ENCODE results near the gene SFXN3.

Gene SFXN3

GRCh38 chr10:101069441-101069840, 38.4 kb downstream of the SFXN3 start:
- no peaks in the 10 kb centered on the region for H3K9me3 Mint-ChIP-seq
- no peak for DNase-seq (ENCODE audit: low spot score)
- H3K36me3 Mint-ChIP-seq (ENCODE audit: low read depth) = no peaks in the 10 kb centered on the region
- H3K4me1 Mint-ChIP-seq (ENCODE audit: low read depth) = peaks cover 9% of the 10 kb centered on the region
- no peak overlapping the region for H3K4me3 Mint-ChIP-seq
- H3K27me3 Mint-ChIP-seq (ENCODE audit: low read depth) = peaks cover 57% of the 10 kb centered on the region
- H3K27ac Mint-ChIP-seq = no peak overlapping the region

- H3K27me3 Mint-ChIP-seq (ENCODE audit: low read depth) = peaks cover 54% of the 10 kb centered on the region
- no peaks in the 10 kb centered on the region for H3K36me3 Mint-ChIP-seq (ENCODE audit: low read depth)
- H3K9me3 Mint-ChIP-seq = no peaks in the 10 kb centered on the region
- no peak overlapping the region for H3K4me3 Mint-ChIP-seq
- no peak for DNase-seq (ENCODE audit: low spot score)
- no peak overlapping the region for H3K27ac Mint-ChIP-seq
- peaks cover 9% of the 10 kb centered on the region for H3K4me1 Mint-ChIP-seq (ENCODE audit: low read depth)
These were observed 39.1 kb downstream of the SFXN3 start for GRCh38 chr10:101070098-101070497.

- no peak for DNase-seq (ENCODE audit: low spot score)
- Mint-ChIP-seq H3K9me3 (no peaks in the 10 kb centered on the region), H3K36me3 (ENCODE audit: low read depth) (no peaks in the 10 kb centered on the region), H3K27me3 (ENCODE audit: low read depth) (peaks cover 54% of the 10 kb centered on the region), H3K4me3 (no peak overlapping the region), H3K27ac (no peak overlapping the region), H3K4me1 (ENCODE audit: low read depth) (peaks cover 5% of the 10 kb centered on the region)
These were observed 40.3 kb downstream of the SFXN3 start for GRCh38 chr10:101071267-101071884.

- DNase-seq (ENCODE audit: low spot score) = no peak
- Mint-ChIP-seq H3K27me3 (ENCODE audit: low read depth) (peaks cover 51% of the 10 kb centered on the region), H3K36me3 (ENCODE audit: low read depth) (no peaks in the 10 kb centered on the region), H3K4me1 (ENCODE audit: low read depth) (peaks cover 4% of the 10 kb centered on the region), H3K27ac (no peak overlapping the region), H3K9me3 (no peaks in the 10 kb centered on the region), H3K4me3 (no peak overlapping the region)
These were observed 40.9 kb downstream of the SFXN3 start for GRCh38 chr10:101071885-101072433.

GRCh38 chr10:101072923-101073322, 41.9 kb downstream of the SFXN3 start:
- Mint-ChIP-seq H3K4me1 (ENCODE audit: low read depth) (peaks cover 2% of the 10 kb centered on the region), H3K27me3 (ENCODE audit: low read depth) (peaks cover 42% of the 10 kb centered on the region)

GRCh38 chr10:101073631-101074030, 42.6 kb downstream of the SFXN3 start:
- Mint-ChIP-seq H3K9me3 (no peaks in the 10 kb centered on the region), H3K36me3 (ENCODE audit: low read depth) (no peaks in the 10 kb centered on the region), H3K4me1 (ENCODE audit: low read depth) (peaks cover 2% of the 10 kb centered on the region), H3K27ac (no peak overlapping the region), H3K27me3 (ENCODE audit: low read depth) (peaks cover 46% of the 10 kb centered on the region), H3K4me3 (no peak overlapping the region)
- DNase-seq (ENCODE audit: low spot score) = no peak

More at GRCh38 chr10:101072923-101073322, 41.9 kb downstream of the SFXN3 start:
- Mint-ChIP-seq H3K27ac (no peak overlapping the region), H3K4me3 (no peak overlapping the region), H3K9me3 (no peaks in the 10 kb centered on the region), H3K36me3 (ENCODE audit: low read depth) (no peaks in the 10 kb centered on the region)
- no peak for DNase-seq (ENCODE audit: low spot score)

DNA sequence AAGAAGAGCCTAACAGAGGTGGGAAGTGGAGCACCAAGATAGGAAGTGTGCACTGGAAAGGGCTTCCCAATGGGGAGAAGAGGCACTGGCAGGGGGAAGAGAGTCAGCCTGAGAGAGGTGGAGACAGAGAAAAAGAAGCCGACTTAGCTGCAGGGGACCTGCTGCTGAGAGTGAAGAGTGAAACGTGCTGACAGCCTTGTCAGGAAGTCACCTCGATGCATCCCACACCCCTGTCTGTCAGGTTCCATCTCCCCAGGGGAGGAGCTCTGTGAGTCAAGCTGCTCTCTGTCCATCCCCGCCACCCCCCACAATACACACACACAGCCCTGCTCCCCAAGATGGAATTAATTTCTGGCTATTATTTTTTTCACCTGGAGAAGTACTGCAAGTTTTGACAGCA, 44.7 kb downstream of the SFXN3 start:
- Mint-ChIP-seq H3K36me3 (ENCODE audit: low read depth) (no peaks in the 10 kb centered on the region), H3K27ac (no peak overlapping the region), H3K4me1 (ENCODE audit: low read depth) (peaks cover 2% of the 10 kb centered on the region), H3K4me3 (no peak overlapping the region), H3K27me3 (ENCODE audit: low read depth) (peaks cover 51% of the 10 kb centered on the region), H3K9me3 (no peaks in the 10 kb centered on the region)
- no peak for DNase-seq (ENCODE audit: low spot score)

GRCh38 chr10:101076630-101077029, 45.6 kb downstream of the SFXN3 start:
- Mint-ChIP-seq H3K9me3 (no peaks in the 10 kb centered on the region), H3K4me1 (ENCODE audit: low read depth) (peaks cover 2% of the 10 kb centered on the region), H3K36me3 (ENCODE audit: low read depth) (no peaks in the 10 kb centered on the region), H3K27ac (no peak overlapping the region), H3K27me3 (ENCODE audit: low read depth) (peaks cover 54% of the 10 kb centered on the region), H3K4me3 (no peak overlapping the region)
- no peak for DNase-seq (ENCODE audit: low spot score)

DNA sequence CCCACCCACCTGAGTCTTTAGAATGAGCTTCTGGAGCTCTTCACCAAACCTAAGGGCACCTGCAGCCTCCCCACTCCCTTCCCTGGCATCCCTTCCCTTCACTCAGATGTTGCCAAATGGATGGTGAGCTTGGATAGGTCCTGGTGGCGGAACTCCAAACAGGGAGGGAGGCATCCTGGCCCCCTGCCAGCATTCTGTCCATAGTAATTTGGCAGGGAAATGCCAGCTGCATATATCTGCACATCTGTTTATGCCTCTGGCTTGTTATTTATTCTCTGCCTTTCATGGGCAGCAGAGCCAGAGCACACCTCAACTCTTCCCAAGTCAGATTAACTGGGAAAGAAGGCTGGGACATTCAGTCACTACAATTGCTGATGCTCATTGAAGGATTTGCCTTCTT, 48.8 kb downstream of the SFXN3 start:
- Mint-ChIP-seq H3K36me3 (ENCODE audit: low read depth) (no peaks in the 10 kb centered on the region), H3K27ac (no peak overlapping the region), H3K4me1 (ENCODE audit: low read depth) (peaks cover 2% of the 10 kb centered on the region), H3K27me3 (ENCODE audit: low read depth) (peaks cover 40% of the 10 kb centered on the region), H3K4me3 (no peak overlapping the region), H3K9me3 (no peaks in the 10 kb centered on the region)
- no peak for DNase-seq (ENCODE audit: low spot score)

GRCh38 chr10:101080933-101081931, 50.2 kb downstream of the SFXN3 start:
- Mint-ChIP-seq H3K27ac (no peak overlapping the region), H3K27me3 (ENCODE audit: low read depth) (peaks cover 31% of the 10 kb centered on the region), H3K36me3 (ENCODE audit: low read depth) (no peaks in the 10 kb centered on the region), H3K4me3 (no peak overlapping the region), H3K4me1 (ENCODE audit: low read depth) (no peaks in the 10 kb centered on the region), H3K9me3 (no peaks in the 10 kb centered on the region)
- DNase-seq (ENCODE audit: low spot score) = no peak

- no peaks in the 10 kb centered on the region for H3K9me3 Mint-ChIP-seq
- H3K36me3 Mint-ChIP-seq (ENCODE audit: low read depth) = no peaks in the 10 kb centered on the region
- no peaks in the 10 kb centered on the region for H3K4me1 Mint-ChIP-seq (ENCODE audit: low read depth)
- no peak overlapping the region for H3K27ac Mint-ChIP-seq
- peaks cover 50% of the 10 kb centered on the region for H3K27me3 Mint-ChIP-seq (ENCODE audit: low read depth)
- no peak overlapping the region for H3K4me3 Mint-ChIP-seq
- no peak for DNase-seq (ENCODE audit: low spot score)
These were observed 54.8 kb downstream of the SFXN3 start for GRCh38 chr10:101085846-101086245.

DNA sequence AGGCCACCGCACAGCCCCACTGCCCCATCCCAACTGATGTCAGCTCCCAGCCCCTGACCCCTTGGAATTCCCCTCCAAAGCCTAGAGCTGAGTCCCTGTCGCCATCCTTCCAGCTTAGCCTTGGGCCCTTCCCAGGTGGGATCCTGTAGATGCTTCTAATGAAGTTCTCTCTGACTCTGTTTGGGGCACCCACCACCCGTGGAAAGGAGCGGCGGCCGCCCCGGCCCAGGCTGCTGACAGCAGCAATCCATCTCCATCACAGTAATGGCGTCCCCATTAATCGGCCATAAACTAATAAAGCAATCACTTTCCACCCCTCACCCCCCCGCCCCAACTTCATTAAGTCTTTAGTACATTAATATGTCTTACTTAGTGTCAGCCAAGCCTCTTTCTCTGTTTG, 56.3 kb downstream of the SFXN3 start:
- Mint-ChIP-seq H3K27me3 (ENCODE audit: low read depth) (peaks cover 54% of the 10 kb centered on the region), H3K4me3 (no peak overlapping the region), H3K27ac (no peak overlapping the region), H3K4me1 (ENCODE audit: low read depth) (no peaks in the 10 kb centered on the region), H3K9me3 (no peaks in the 10 kb centered on the region), H3K36me3 (ENCODE audit: low read depth) (no peaks in the 10 kb centered on the region)
- DNase-seq (ENCODE audit: low spot score) = no peak

DNA sequence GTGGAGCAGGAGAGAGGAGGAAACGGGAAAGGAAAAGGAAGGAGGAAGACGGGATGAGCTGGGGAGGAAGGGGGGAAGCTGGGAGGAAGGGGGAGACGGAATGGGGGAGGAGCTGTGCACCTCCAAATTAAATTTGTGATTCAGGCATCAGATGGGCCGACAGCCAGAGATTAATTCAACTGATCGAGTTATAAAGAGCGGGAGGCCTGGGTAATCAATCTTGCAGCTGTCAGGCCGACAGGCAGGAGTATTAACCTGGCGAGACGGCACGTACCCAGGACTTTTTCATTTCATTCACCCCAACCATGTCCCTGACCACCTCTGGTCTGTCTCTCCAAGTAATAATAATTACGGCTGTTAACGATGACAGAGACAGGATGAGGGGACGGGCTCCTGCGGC, 56.9 kb downstream of the SFXN3 start:
- Mint-ChIP-seq H3K4me3 (no peak overlapping the region), H3K9me3 (no peaks in the 10 kb centered on the region), H3K27ac (no peak overlapping the region), H3K27me3 (ENCODE audit: low read depth) (peaks cover 55% of the 10 kb centered on the region), H3K4me1 (ENCODE audit: low read depth) (no peaks in the 10 kb centered on the region), H3K36me3 (ENCODE audit: low read depth) (no peaks in the 10 kb centered on the region)
- no peak for DNase-seq (ENCODE audit: low spot score)

All from T-helper 2 cell treated with Interferon-gamma antibody and Interleukin-4, amounts not matched to agents 5 μg/mL and 100 μg/mL, for 36 hours (primary cell).